ENCODE measurements around the gene EFR3B. TPM values are rescaled to one million over a fixed set of nuclear protein-coding genes. Genes with fewer than 3 reads are reported as not detected.

Gene EFR3B
- total and polyA plus RNA-seq, 10 of the 15 experiments (the other 5 are each of a cell fraction or from before 2014, with no cell fraction given) = 0.12 to 3.9 (median 1.8) TPM

DNA sequence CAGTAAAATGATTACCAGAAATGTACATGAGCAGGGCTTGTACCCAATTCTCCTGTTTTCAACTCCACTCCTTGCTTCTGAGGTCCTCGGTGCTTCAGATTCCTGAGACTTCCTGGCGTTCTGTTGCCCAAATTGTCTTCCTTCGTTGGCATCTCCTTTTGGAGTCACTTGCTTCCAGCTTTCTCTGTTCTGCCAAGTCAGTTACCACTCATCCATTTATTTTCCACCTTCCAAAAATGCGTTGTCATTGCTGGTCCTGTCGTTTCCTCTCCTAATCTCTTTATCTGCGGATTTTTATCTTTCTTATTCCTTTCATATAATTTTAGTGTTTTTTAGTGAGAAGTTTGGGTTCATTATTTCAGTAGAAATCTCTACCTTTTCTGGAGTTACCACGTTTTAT is 18.5 kb upstream of the EFR3B start:
- FAIRE-seq = no peak
- Histone ChIP-seq H3K79me2 (ENCODE audit: control insufficient read depth, insufficient read depth, low read length) (no peaks in the 10 kb centered on the region), H4K20me1 (ENCODE audit: control insufficient read depth, insufficient read depth) (no peaks in the 10 kb centered on the region), H3K4me3 (no peak overlapping the region), H3K27me3 (replicated peaks in 1 of 2; ENCODE audit: control insufficient read depth in 2 of 2, insufficient read depth in 2 of 2, low read length in 1 of 2) (no peaks in the 10 kb centered on the region), H3K27ac (ENCODE audit: control insufficient read depth, insufficient read depth) (no peak overlapping the region), H3K9me3 (replicated peaks; ENCODE audit: control insufficient read depth, insufficient read depth, low read length) (no peaks in the 10 kb centered on the region), H3K36me3 (ENCODE audit: control insufficient read depth in 2 of 2, insufficient read depth in 2 of 2, low read length in 1 of 2) (no peaks in the 10 kb centered on the region), H2AFZ (ENCODE audit: control insufficient read depth, low read depth, low read length) (no peak overlapping the region), H3K9ac (ENCODE audit: control insufficient read depth, insufficient read depth, low read length) (no peak overlapping the region), H3K4me1 (ENCODE audit: control insufficient read depth, insufficient read depth, low read length) (no peaks in the 10 kb centered on the region), H3K4me2 (ENCODE audit: control insufficient read depth, insufficient read depth) (no peak overlapping the region)
- RAD21 ChIA-PET (ENCODE audit: unreplicated experiment) = no interaction called here
- POLR2A ChIA-PET = no interaction called here
- CTCF ChIA-PET = no interaction called here
- intact Hi-C loops (cut with micrococcal nuclease; ENCODE audit: unreplicated experiment) (no loop called here), in situ Hi-C loops (cut with MboI) (no loop called here)
- SMC1A ChIA-PET (ENCODE audit: uncharacterized antibody, unreplicated experiment) = no interaction called here
- WGBS (ENCODE audit: insufficient coverage, insufficient replicate concordance, low lambda C conversion rate, missing lambda C conversion rate) = 61% methylated on average over 7 of the region's 7 CpGs
- TF ChIP-seq POU2F2 (IDR thresholded peaks at IDR 0.05; ENCODE audit: borderline replicate concordance, low read depth, low read length) = no peak
- TF ChIP-seq CHD2 (IDR thresholded peaks at IDR 0.05; ENCODE audit: borderline replicate concordance, low read depth, low read length) = no peak
- no TSS peak for BruUV-seq (replicated peaks)
- ATAC-seq = no peak
- no peak for DNase-seq (ENCODE audit: low read depth, low spot score)

DNA sequence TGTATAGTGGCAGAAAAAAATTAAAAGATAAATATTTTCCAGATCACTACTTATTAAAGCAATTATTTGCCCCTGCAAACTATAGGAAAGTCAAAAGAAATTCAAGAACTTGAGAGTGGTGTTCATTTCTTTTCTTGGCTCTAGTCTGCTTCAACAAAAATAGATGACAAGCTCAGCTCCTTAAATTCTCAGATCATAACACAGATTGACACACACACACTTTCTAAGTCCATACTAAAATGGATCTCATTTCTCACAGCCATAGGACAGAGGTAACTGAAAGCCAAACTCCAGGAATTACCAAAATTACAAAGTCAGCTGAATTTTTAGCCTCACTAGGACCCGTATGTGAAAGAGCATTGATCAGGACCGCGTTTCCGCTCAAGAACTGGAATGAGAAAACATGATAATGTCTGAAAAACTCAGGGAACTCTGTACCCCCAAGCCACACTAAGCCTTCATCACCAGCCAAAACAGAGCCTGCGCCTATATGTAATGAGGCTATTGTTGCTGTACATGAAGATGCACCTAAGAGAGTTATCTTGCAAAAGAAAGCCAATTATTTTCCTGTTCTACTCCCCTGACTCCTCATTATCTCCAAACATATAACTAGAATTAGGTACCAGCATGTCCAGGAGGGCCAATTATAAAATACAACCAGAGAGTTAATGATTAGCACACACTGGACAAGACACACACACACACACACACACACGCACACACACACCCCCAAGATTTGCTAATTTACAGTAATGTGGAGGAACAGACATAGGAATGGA is 16.5 kb upstream of the EFR3B start:
- H3K4me3 ChIP-seq = no peak overlapping the region
- no peak overlapping the region for H3K4me2 ChIP-seq (ENCODE audit: control insufficient read depth, insufficient read depth)
- H3K27ac ChIP-seq (ENCODE audit: control insufficient read depth, insufficient read depth) = no peak overlapping the region
- 67% methylated on average over 6 of the region's 6 CpGs for WGBS (ENCODE audit: insufficient coverage, insufficient replicate concordance, low lambda C conversion rate, missing lambda C conversion rate)
- DNase-seq (ENCODE audit: low read depth, low spot score) (no peak), FAIRE-seq (no peak), ATAC-seq (no peak)
- no peaks in the 10 kb centered on the region for H3K9me3 ChIP-seq (replicated peaks; ENCODE audit: control insufficient read depth, insufficient read depth, low read length)
- CTCF ChIA-PET = no interaction called here
- SMC1A ChIA-PET (ENCODE audit: uncharacterized antibody, unreplicated experiment) = no interaction called here
- intact Hi-C loops (cut with micrococcal nuclease; ENCODE audit: unreplicated experiment) = no loop called here
- H3K79me2 ChIP-seq (ENCODE audit: control insufficient read depth, insufficient read depth, low read length) = no peaks in the 10 kb centered on the region
- H3K36me3 ChIP-seq (ENCODE audit: control insufficient read depth in 2 of 2, insufficient read depth in 2 of 2, low read length in 1 of 2) = no peaks in the 10 kb centered on the region
- H4K20me1 ChIP-seq (ENCODE audit: control insufficient read depth, insufficient read depth) = no peaks in the 10 kb centered on the region
- in situ Hi-C loops (cut with MboI) = no loop called here
- H3K4me1 ChIP-seq (ENCODE audit: control insufficient read depth, insufficient read depth, low read length) = no peaks in the 10 kb centered on the region
- no peaks in the 10 kb centered on the region; a peak in 1 of 4 replicates for H3K27me3 ChIP-seq (replicated peaks in 1 of 2; ENCODE audit: control insufficient read depth in 2 of 2, insufficient read depth in 2 of 2, low read length in 1 of 2)
- BruUV-seq (replicated peaks) = no TSS peak
- POLR2A ChIA-PET = no interaction called here
- RAD21 ChIA-PET (ENCODE audit: unreplicated experiment) = no interaction called here
- no peak overlapping the region for H3K9ac ChIP-seq (ENCODE audit: control insufficient read depth, insufficient read depth, low read length)
- H2AFZ ChIP-seq (ENCODE audit: control insufficient read depth, low read depth, low read length) = no peak overlapping the region
- TF ChIP-seq BRCA1 (IDR thresholded peaks at IDR 0.05; ENCODE audit: low read depth, low read length) = no peak
- TF ChIP-seq NFYB (IDR thresholded peaks at IDR 0.05; ENCODE audit: insufficient read depth, low read depth, low read length) = no peak
- TF ChIP-seq, protein P1, sequence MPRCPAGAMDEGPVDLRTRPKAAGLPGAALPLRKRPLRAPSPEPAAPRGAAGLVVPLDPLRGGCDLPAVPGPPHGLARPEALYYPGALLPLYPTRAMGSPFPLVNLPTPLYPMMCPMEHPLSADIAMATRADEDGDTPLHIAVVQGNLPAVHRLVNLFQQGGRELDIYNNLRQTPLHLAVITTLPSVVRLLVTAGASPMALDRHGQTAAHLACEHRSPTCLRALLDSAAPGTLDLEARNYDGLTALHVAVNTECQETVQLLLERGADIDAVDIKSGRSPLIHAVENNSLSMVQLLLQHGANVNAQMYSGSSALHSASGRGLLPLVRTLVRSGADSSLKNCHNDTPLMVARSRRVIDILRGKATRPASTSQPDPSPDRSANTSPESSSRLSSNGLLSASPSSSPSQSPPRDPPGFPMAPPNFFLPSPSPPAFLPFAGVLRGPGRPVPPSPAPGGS (IDR thresholded peaks at IDR 0.05; ENCODE audit: borderline replicate concordance, insufficient read depth, low read depth, low read length, poor library complexity, severe bottlenecking) = no peak
- TF ChIP-seq SIX5 (IDR thresholded peaks at IDR 0.05; ENCODE audit: low read depth, low read length, severe bottlenecking) = no peak
- no peak for TF ChIP-seq HCFC1 (IDR thresholded peaks at IDR 0.05; ENCODE audit: low read length)
- TF ChIP-seq, protein P2, sequence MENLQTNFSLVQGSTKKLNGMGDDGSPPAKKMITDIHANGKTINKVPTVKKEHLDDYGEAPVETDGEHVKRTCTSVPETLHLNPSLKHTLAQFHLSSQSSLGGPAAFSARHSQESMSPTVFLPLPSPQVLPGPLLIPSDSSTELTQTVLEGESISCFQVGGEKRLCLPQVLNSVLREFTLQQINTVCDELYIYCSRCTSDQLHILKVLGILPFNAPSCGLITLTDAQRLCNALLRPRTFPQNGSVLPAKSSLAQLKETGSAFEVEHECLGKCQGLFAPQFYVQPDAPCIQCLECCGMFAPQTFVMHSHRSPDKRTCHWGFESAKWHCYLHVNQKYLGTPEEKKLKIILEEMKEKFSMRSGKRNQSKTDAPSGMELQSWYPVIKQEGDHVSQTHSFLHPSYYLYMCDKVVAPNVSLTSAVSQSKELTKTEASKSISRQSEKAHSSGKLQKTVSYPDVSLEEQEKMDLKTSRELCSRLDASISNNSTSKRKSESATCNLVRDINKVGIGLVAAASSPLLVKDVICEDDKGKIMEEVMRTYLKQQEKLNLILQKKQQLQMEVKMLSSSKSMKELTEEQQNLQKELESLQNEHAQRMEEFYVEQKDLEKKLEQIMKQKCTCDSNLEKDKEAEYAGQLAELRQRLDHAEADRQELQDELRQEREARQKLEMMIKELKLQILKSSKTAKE (IDR thresholded peaks at IDR 0.05; ENCODE audit: low read depth, poor library complexity, severe bottlenecking) = no peak
- TF ChIP-seq GABPA (IDR thresholded peaks at IDR 0.05; ENCODE audit: low read depth) = no peak
- TF ChIP-seq IKZF2 (IDR thresholded peaks at IDR 0.05) = no peak
- TF ChIP-seq PAX8 (IDR thresholded peaks at IDR 0.05) = no peak
